ENCODE data around the gene ALKBH7.
"Not testable (repeated sequence)": the region's sequence is repeated elsewhere in the genome, so short reads cannot be mapped to it uniquely, and the experiment has no call there.

The ALKBH7 gene

DNA sequence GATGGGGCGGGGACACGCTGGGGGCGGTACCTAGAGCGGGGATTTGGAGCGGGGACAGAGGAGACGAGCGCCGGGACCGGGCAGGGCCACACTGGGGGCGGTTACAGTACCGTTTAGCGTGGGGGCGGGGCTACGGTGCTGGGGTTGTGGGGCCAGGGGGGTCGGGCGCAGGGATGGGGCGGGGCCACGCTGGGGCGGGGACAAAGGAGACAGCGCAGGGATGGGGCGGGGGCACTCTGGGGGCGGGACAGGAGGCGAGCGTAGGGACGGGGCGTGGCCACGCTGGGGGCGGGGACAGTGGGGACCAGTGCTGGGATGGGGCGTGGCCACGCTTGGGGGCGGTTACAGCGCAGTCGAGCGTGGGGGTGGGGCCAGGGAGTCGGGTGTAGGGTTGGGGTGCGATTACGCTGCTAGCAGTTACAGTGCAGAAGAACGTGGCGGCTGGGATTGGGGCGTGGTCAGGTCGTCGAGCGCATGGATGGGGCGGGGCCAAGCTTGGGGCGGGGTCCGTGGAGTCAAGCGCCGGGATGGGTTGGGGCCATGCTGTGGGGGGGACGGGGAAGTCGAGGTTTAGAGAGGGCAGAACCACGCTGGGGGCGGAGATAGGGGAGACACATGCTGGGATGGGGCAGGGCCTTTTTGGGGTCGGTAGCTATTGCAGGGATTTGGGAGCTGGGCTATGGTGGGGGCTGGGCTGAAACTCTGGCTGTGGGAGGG lies 660 bp downstream of the ALKBH7 start:
- DNase-seq, result peak; percentile 99

DNA sequence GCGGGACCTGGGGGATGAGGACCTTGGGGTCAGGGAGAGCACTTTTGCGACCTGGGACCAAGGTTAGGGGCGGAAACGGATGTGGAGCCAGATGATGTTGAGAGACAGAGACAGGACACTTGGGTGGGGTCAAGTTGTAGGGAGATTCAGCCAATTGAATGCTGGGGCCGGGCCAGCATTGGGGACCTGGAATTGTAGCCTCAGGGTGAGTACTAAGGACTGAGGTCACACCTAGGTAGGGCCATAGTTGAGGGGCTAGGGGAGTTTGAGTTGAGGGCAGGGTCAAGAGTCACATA lies 1.2 kb downstream of the ALKBH7 start:
- no peak for DNase-seq

DNA sequence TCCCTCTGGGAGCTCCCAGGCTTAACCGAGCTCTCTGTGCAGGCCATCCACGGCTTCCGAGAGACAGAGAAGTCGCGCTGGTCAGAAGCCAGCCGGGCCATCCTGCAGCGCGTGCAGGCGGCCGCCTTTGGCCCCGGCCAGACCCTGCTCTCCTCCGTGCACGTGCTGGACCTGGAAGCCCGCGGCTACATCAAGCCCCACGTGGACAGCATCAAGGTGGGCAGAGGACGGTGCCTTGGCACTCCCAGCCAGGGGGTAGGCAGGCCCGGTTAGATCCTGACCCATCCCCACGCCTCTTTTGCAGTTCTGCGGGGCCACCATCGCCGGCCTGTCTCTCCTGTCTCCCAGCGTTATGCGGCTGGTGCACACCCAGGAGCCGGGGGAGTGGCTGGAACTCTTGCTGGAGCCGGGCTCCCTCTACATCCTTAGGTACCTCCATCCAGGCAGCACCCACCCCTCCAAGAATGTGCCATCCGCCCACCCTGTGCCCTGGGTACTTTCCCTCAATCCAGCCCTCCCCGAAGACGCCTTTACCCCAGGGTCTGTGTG lies 1.6 kb downstream of the ALKBH7 start:
- no peak for DNase-seq

GRCh38 chr19:6374711-6375410 lies 2.3 kb downstream of the ALKBH7 start:
- DNase-seq, result no peak

- DNase-seq, result no peak
Measured at GRCh38 chr19:6375411-6376010, 2.9 kb downstream of the ALKBH7 start, which contains the start of gene PSPN. Gene PSPN, minus strand, starts transcription at chr19:6375933. Its CDS starts 84 bp downstream, at chr19:6375849.

GRCh38 chr19:6376512-6377190 lies 4.1 kb downstream of the ALKBH7 start:
- no peak for DNase-seq

DNA sequence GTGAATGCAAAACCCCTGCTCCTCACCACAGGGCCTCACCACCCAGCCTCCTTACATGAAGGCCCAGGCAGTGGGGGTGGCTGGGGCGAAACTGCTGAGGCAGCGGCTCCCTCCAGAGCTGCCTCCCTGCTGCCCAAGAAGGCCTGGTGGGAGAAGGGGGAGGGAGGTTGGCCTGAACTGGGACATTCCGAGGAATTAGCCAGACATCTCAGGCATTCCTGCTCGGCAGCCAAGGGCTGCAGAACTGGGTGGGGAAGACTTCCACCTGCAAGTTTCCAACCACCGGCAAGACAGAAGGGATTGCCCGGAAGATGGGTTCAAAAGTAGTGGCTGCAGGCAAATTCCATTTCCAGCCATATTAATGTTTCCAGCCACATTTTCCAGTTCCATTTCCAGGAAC lies 5.4 kb downstream of the ALKBH7 start:
- DNase-seq, result no peak

DNA sequence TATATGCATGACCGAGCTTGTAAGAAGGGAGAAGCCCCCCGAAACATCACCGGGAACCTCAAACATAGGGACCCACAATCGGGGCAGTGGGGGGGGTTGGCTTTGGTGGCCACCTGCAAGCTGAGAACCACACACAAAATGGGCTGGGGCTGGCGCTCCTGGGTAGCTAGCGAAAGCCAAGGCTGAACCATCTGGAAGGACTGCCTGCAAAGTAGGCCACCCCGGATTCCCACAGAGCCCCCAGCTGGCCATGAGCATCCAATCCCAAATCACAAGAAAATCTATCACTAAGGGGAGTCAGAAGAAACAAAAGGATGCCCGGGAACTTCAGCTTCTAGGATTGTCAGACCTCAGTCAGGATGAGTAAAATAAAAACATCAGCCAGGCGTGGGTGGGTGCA lies 5.9 kb downstream of the ALKBH7 start:
- no peak for DNase-seq

DNA sequence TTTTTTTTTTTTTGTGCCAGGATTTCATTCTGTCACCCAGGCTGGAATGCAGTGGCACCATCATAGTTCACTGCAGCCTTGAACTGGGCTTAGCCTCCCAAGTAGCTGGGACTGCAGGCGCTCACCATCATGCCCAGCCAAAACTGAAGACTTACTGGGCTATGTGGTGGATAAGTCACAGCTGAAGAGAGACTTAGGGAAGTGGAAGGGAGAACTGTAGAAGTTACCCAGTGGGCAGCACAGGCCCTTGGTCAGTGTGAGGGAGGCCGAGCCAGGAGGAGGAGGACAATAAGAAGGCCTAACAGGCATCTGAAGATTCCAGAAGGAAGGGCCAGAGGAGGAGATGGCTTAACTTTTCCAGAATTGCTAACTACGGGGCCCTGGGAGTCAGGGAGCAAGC lies 7.2 kb downstream of the ALKBH7 start:
- DNase-seq, result no peak

DNA sequence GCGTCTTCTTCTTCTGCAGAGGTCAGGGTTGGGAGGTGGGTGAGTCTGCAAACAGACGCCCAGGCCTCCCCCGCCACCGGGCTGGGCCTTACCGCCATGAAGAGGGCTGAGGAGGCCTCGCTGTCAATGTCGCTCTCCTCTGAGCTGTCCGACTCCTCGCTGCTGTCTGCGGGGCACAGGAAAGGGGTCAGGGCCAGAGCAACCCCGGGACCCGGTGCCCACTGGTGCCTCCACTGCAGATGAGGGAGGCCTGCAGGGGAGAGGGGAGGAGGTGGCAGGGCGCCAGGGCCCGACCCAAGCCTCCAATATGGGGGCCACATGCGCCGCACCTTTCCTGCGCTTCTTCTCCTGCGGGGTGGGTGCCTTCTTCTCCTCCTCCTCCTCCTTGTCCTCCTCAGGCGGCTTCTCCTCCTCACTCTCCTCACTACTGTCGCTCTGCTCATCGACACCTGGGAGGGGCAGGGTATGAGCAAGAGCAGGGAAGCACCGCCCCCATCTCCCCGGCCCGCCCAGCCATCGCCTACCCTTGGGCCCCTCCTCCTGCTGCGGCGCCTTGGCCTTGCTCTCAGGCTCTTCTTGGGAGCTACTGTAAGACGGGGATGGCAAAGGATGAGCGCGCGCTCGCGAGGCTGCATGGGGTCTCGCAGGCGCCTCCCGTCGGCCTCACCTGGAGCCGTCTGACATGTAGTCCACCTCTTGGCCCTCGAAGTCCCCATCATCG lies 8.6 kb downstream of the ALKBH7 start:
- no peak for DNase-seq

DNA sequence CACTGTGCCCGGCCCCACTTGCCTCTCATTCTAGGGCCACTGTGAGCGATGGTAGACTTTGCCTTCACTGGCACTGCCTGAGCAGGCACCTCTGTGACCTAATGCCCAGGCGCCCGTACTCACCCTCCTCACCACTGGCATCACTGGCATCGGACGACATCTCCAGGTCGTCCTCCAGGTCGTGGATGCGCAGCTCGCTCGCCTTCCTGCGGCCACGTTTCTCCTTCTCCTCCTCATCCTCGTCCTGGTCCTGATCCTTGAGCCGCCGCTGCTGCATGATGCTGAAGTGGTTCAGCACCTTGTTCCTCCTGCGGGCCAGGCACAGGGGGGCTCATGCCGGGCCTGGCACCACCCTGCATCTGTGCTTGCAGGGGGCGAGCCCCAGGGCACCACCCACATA lies 10.6 kb downstream of the ALKBH7 start:
- DNase-seq, result no peak

- no peak for DNase-seq
Measured at GRCh38 chr19:6384381-6384780, 11.8 kb downstream of the ALKBH7 start.

DNA sequence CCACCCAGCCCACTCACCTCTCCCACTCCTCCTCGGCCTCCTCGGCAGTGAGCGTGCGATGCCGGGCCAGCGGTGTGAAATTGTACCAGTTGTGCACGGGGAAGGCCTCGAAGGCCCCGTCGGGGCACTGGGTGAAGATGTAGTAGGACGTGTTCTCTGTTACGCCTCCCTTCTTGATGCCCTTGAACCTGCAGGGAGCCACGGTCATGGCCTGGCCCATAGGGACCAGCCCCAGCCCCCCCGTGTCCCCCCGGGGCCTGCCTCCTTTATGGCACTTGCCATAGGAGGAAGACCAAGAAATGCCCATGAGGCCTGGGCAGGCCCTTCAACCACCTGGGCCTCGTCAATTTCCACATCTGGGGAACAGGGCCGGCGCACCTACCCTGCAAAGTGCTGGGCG lies 14.8 kb downstream of the ALKBH7 start:
- DNase-seq, result no peak

DNA sequence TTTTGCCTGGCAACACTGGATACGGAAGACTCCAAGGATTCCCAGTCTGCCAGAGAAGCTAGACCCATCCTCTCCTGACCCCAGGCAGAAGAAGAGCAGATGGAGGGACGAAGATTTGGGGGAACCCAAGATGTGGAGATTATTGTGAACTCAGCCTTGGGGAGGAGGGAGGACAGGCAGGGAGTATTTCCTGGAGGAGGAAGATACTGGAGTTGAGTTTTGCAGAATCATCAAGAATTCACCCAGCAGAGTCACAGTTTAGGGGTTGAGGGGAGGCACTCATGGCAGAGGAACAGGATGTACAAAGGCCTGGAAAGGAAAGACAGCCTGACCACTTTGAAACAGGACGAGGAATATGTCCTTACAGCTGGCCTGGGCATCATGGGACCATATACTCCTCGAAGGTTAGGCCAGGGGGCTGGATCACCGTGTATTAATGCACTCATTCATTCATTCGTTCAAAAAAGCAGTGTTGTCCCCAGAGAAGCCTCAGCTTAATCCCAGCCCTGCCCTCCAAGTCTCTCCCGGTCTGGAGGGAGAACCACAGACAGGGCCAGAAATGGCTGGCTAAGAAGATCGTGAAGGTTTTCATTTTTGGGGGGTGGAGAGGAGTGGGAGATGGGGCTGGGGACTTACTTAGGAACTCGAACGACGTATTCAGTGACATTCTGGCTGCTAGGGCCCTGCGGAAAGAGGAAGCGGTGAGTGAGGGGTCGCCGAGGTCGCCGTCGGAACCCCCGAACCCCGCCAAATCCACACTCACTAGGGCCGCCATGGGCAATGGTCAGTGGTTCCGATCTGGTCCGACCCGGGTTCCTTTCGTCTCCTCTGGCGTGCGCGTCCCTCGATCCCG lies 19.9 kb downstream of the ALKBH7 start:
- no peak for DNase-seq

GRCh38 chr19:6393074-6393982 lies 20.7 kb downstream of the ALKBH7 start, which contains the start of gene GTF2F1:
Gene GTF2F1, minus strand, starts transcription at chr19:6393164. Its CDS starts 169 bp downstream, at chr19:6392995.
- DNase-seq, result peak; percentile 91

DNA sequence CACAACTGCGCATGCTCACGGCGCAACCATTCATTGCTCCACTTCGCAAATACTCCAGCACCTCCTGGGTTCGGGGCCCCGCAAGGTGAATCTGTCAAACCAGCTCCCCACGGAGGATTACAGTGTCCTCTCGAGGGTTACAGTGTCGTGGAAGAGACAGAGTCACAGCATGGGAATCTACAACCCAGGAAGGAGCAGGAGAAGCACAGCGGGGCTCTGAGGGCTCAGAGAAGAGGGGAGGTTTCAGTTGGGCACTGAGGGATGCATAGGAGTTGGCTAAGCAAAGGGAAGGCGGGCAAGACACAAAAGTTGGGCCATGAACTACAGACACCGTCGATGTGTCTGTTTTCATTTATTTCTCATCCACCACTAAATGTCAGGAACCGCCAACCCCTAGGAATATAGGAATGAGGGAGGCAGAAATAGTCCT lies 21.4 kb downstream of the ALKBH7 start:
- DNase-seq, result peak; percentile 70

DNA sequence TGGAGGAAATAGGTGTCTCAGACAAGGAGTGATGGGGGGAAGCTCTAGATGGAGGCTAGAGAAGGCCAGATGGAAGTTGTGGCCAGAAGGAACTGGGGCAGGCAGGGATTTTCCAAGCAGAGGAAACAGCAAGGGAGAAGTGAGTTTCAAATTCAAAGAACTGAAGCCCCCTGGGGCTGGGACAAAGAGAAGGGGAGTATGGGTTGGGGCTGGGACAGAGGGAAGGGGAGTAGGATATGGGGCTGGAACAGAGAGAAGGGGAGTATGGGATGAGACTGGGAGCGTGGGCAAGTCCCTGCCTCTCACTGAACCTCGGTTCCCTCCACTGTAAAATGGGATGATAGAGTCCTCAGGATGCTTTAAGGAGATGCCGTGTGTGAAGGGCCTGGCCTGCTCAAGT lies 22.2 kb downstream of the ALKBH7 start:
- DNase-seq, result no peak

DNA sequence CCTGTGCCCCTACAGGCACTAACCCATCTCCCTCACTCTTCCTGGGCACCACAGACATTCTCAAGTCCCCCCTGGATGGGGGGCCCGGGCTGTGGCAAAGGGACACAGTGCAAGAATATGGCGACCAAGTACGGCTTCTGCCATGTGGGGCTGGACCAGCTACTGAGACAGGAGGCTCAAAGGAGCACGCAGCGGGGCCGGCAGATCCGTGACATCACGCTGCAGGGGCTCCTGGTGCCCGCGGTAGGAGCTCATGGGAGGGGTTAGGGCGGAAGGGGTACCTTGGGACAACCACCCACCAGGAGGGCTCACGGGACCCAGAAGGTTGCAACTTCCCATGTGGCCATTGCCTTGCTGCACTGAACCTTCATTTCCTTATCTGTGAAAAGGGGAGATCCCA lies 23.7 kb downstream of the ALKBH7 start:
- DNase-seq, result no peak

- DNase-seq, result not testable (repeated sequence)
Measured at GRCh38 chr19:6400062-6400944, 27.7 kb downstream of the ALKBH7 start.

All from stimulated activated naive CD4-positive, alpha-beta T cell treated with Interleukin-2 at 50 U/mL for 16 hours (primary cell).